Natural killer cell (primary cell): ENCODE measurements around the gene CORO7. TPM values are rescaled to one million over a fixed set of nuclear protein-coding genes. Genes with fewer than 3 reads are reported as not detected.

ENCODE experiments used
- ATAC-seq, 3 donors: fragments of 150-1000 bp in 2 of 3; fragments of 200-7000 bp in 1 of 3; cut with Tn5 transposase; 1 replicate in 1 of 3; 2 replicates in 2 of 3; pipeline ENCODE4 v1.10.0; 2021; ENCODE audit warnings: mild to moderate bottlenecking in 2 of 3, moderate library complexity in 2 of 3
- DNase-seq, 2 donors: peaks; one replicate each; pipeline versions ENCODE4 v3.0.0 to v3.0.0-alpha.2; 2013 to 2021; ENCODE audit warnings: mixed read lengths in 1 of 2
- H3K27ac ChIP-seq: one replicate; pipeline ENCODE4 v1.5.1; 2013; ENCODE audit warnings: mild to moderate bottlenecking, low read length
- H3K27me3 ChIP-seq: one replicate; pipeline ENCODE4 v1.6.1; 2013; ENCODE audit warnings: low read length; ENCODE audit not compliant: control insufficient read depth, insufficient read depth
- H3K36me3 ChIP-seq: one replicate; pipeline ENCODE4 v1.6.1; 2013; ENCODE audit warnings: low read length; ENCODE audit not compliant: control insufficient read depth, insufficient read depth
- H3K4me1 ChIP-seq: one replicate; pipeline ENCODE4 v1.6.1; 2013; ENCODE audit warnings: low read length; ENCODE audit not compliant: control insufficient read depth, insufficient read depth
- H3K4me3 ChIP-seq: one replicate; pipeline ENCODE4 v1.5.1; 2013; ENCODE audit warnings: low read length
- H3K9me3 ChIP-seq: one replicate; pipeline ENCODE4 v1.6.1; 2013; ENCODE audit warnings: low read length; ENCODE audit not compliant: control insufficient read depth, insufficient read depth
- H3K27ac Mint-ChIP-seq, 2 donors: one replicate each; pipeline ENCODE4 v1.8.0; 2022; ENCODE audit warnings: mild to moderate bottlenecking in 2 of 2, mixed read lengths in 2 of 2, moderate library complexity in 1 of 2
- H3K27me3 Mint-ChIP-seq, 2 donors: one replicate each; pipeline ENCODE4 v1.8.0; 2022; ENCODE audit warnings: low read depth in 2 of 2, mixed read lengths in 2 of 2
- H3K36me3 Mint-ChIP-seq: one replicate; pipeline ENCODE4 v1.8.0; 2022; ENCODE audit warnings: mixed read lengths
- H3K4me1 Mint-ChIP-seq, 2 donors: one replicate each; pipeline ENCODE4 v1.8.0; 2022; ENCODE audit warnings: mixed read lengths in 2 of 2
- H3K4me3 Mint-ChIP-seq: one replicate; pipeline ENCODE4 v1.8.0; 2022; ENCODE audit warnings: mild to moderate bottlenecking, moderate library complexity, mixed read lengths
- H3K9me3 Mint-ChIP-seq, 2 donors: one replicate each; pipeline ENCODE4 v1.8.0; 2022; ENCODE audit warnings: mixed read lengths in 2 of 2
- CTCF ChIP-seq: fragments of 200-600 bp; IDR thresholded peaks from one replicate; pipeline ENCODE4 v1.8.0; 2022; ENCODE audit warnings: antibody characterized with exemption
- WGBS: methylation state at CpG from one replicate; pipeline ENCODE4 v1.1.7; 2013; ENCODE audit warnings: missing lambda C conversion rate; ENCODE audit not compliant: insufficient coverage; 5-methylcytosine and 5-hydroxymethylcytosine counted together
- intact Hi-C: fragments of 100-400 bp; cut with micrococcal nuclease; formaldehyde crosslinking; loops from one replicate; pipeline ENCODE4 v1.14.2; 2022
- total RNA-seq, 4 donors: library from RNA; stranded (reverse); fragments of 120-200 nt in 1 of 4; gene quantifications; one replicate each; pipeline versions ENCODE4 v1.2.3 to v1.2.4, GENCODE V29; 2013 to 2022

CORO7 gene
- total RNA-seq, 3 donors from 2014 or later (not counting 1 experiment from before 2014, with no cell fraction given): 335 to 425 (median 415) TPM

GRCh38 chr16:4376126-4376892 is 40.1 kb downstream of the CORO7 start:
- Mint-ChIP-seq H3K36me3 (no peaks in the 10 kb centered on the region), H3K4me3 (no peak overlapping the region), H3K27ac (peak overlapping the region in 1 of 2 donors; percentile 56), H3K27me3 (no peaks in the 10 kb centered on the region), H3K4me1 (peaks cover 0 to 31% of the 10 kb centered on the region in 2 donors), H3K9me3 (no peaks in the 10 kb centered on the region)
- Histone ChIP-seq H3K4me1 (peaks cover 22% of the 10 kb centered on the region), H3K27me3 (no peaks in the 10 kb centered on the region), H3K9me3 (no peaks in the 10 kb centered on the region), H3K4me3 (no peak overlapping the region), H3K27ac (no peak overlapping the region), H3K36me3 (peaks cover 19% of the 10 kb centered on the region)
- intact Hi-C loops: no loop called here
- ATAC-seq (no peak), DNase-seq (no peak)
- no peak for TF ChIP-seq CTCF
- 97% methylated on average over 30 of the region's 31 CpGs for WGBS

- peaks cover 27% of the 10 kb centered on the region for H3K4me1 ChIP-seq
- H3K9me3 ChIP-seq: no peaks in the 10 kb centered on the region
- H3K27me3 ChIP-seq: no peaks in the 10 kb centered on the region
- Mint-ChIP-seq H3K27ac (peak overlapping the region; percentile 33 to 56), H3K9me3 (no peaks in the 10 kb centered on the region), H3K36me3 (no peaks in the 10 kb centered on the region), H3K4me3 (peak overlapping the region; percentile 53), H3K27me3 (no peaks in the 10 kb centered on the region), H3K4me1 (peaks cover 0 to 27% of the 10 kb centered on the region in 2 donors)
- H3K36me3 ChIP-seq: peaks cover 15% of the 10 kb centered on the region
- no peak for TF ChIP-seq CTCF
- no peak overlapping the region for H3K27ac ChIP-seq
- H3K4me3 ChIP-seq: no peak overlapping the region
- intact Hi-C loops: no loop called here
- WGBS: 96% methylated on average over 15 of the region's 15 CpGs
- ATAC-seq (no peak), DNase-seq (no peak)
These were observed 40.7 kb downstream of the CORO7 start for GRCh38 chr16:4375717-4376116.

- no peak for ATAC-seq
- DNase-seq: peak in 1 of 2 donors; percentile 56
- Mint-ChIP-seq H3K36me3 (no peaks in the 10 kb centered on the region), H3K9me3 (no peaks in the 10 kb centered on the region), H3K27me3 (no peaks in the 10 kb centered on the region), H3K4me1 (peaks cover 0 to 20% of the 10 kb centered on the region in 2 donors), H3K27ac (peak overlapping the region in 1 of 2 donors; percentile 11), H3K4me3 (no peak overlapping the region)
- peaks cover 27% of the 10 kb centered on the region for H3K4me1 ChIP-seq
- no peak overlapping the region for H3K4me3 ChIP-seq
- H3K36me3 ChIP-seq: peaks cover 5% of the 10 kb centered on the region
- no peak for TF ChIP-seq CTCF
- H3K9me3 ChIP-seq: no peaks in the 10 kb centered on the region
- no peak overlapping the region for H3K27ac ChIP-seq
- 95% methylated on average over 30 of the region's 30 CpGs for WGBS
- intact Hi-C loops: no loop called here
- H3K27me3 ChIP-seq: no peaks in the 10 kb centered on the region
These were observed 42.3 kb downstream of the CORO7 start for GRCh38 chr16:4373909-4374742.
